NCI-H146 (cell line): ENCODE data around the gene HS3ST2.
"Not testable (repeated sequence)": the region's sequence is repeated elsewhere in the genome, so short reads cannot be mapped to it uniquely, and the experiment has no call there.

Source experiments
- DNase-seq: peaks from one replicate; lab custom pipeline; 2025; lab: John Stamatoyannopoulos, UW

The HS3ST2 gene

GRCh38 chr16:22813223-22813947 is 577 bp upstream of the HS3ST2 start:
- DNase-seq = no peak

GRCh38 chr16:22814711-22815105 is 746 bp downstream of the HS3ST2 start:
- no peak for DNase-seq

GRCh38 chr16:22815863-22816262 is 1.9 kb downstream of the HS3ST2 start:
- no peak for DNase-seq

GRCh38 chr16:22816475-22816874 is 2.5 kb downstream of the HS3ST2 start:
- no peak for DNase-seq

GRCh38 chr16:22818736-22819135 is 4.8 kb downstream of the HS3ST2 start:
- not testable (repeated sequence) for DNase-seq

- no peak for DNase-seq
Observed at GRCh38 chr16:22838681-22839080, 24.7 kb downstream of the HS3ST2 start.

GRCh38 chr16:22842031-22842430 is 28.1 kb downstream of the HS3ST2 start:
- DNase-seq = not testable (repeated sequence)

GRCh38 chr16:22843122-22843521 is 29.2 kb downstream of the HS3ST2 start:
- DNase-seq = no peak

GRCh38 chr16:22843856-22844255 is 29.9 kb downstream of the HS3ST2 start:
- no peak for DNase-seq

GRCh38 chr16:22844416-22844815 is 30.5 kb downstream of the HS3ST2 start:
- DNase-seq = no peak

- DNase-seq = no peak
Observed at GRCh38 chr16:22847100-22847499, 33.1 kb downstream of the HS3ST2 start.

GRCh38 chr16:22847690-22848089 is 33.7 kb downstream of the HS3ST2 start:
- DNase-seq = no peak

GRCh38 chr16:22848451-22848850 is 34.5 kb downstream of the HS3ST2 start:
- DNase-seq = no peak

- no peak for DNase-seq
Observed at GRCh38 chr16:22849517-22849916, 35.6 kb downstream of the HS3ST2 start.

- no peak for DNase-seq
Observed at GRCh38 chr16:22855231-22855630, 41.3 kb downstream of the HS3ST2 start.

- no peak for DNase-seq
Observed at GRCh38 chr16:22857296-22858025, 43.5 kb downstream of the HS3ST2 start.

- DNase-seq = no peak
Observed at GRCh38 chr16:22859925-22860324, 46.0 kb downstream of the HS3ST2 start.

- DNase-seq = no peak
Observed at GRCh38 chr16:22861580-22861979, 47.6 kb downstream of the HS3ST2 start.

GRCh38 chr16:22862046-22862445 is 48.1 kb downstream of the HS3ST2 start:
- no peak for DNase-seq

GRCh38 chr16:22864375-22864774 is 50.4 kb downstream of the HS3ST2 start:
- no peak for DNase-seq

- DNase-seq = no peak
Observed at GRCh38 chr16:22868593-22869224, 54.7 kb downstream of the HS3ST2 start.

- DNase-seq = no peak
Observed at GRCh38 chr16:22871861-22872260, 57.9 kb downstream of the HS3ST2 start.

GRCh38 chr16:22874394-22874793 is 60.4 kb downstream of the HS3ST2 start:
- no peak for DNase-seq
